C4-2B (cell line): ENCODE measurements around the gene LRP11.

Source experiments
- CTCF ChIP-seq: fragments of 450-650 bp; conservative IDR thresholded peaks from 2 replicates; pipeline ENCODE4 v1.5.1; 2017; ENCODE audit warnings: mild to moderate bottlenecking
- ZFX ChIP-seq: fragments of 450-650 bp; IDR thresholded peaks from 2 replicates; pipeline ENCODE4 v1.6.1; 2017

GRCh38 chr6:149833651-149834050 is 30.5 kb downstream of the LRP11 start:
- TF ChIP-seq CTCF (no peak), ZFX (no peak)
